ENCODE results near the gene DBET.
A peak's percentile ranks its signal among the peaks of the same experiment; 100 is the strongest.
"Not testable (repeated sequence)": the region's sequence is repeated elsewhere in the genome, so short reads cannot be mapped to it uniquely, and the experiment has no call there.

The DBET gene

GRCh38 chr4:190064342-190064741 lies at the start of gene DBET:
Gene DBET, plus strand, starts transcription at chr4:190064502.
- DNase-seq = not testable (repeated sequence)

GRCh38 chr4:190014771-190015537 lies 49.3 kb upstream of the DBET start:
- peak; percentile 10 for DNase-seq

- no peak for DNase-seq
Observed at GRCh38 chr4:190015538-190016368, 48.5 kb upstream of the DBET start.

GRCh38 chr4:190016369-190017289 lies 47.7 kb upstream of the DBET start:
- no peak for DNase-seq

GRCh38 chr4:190017357-190018200 lies 46.7 kb upstream of the DBET start:
- DNase-seq = no peak

GRCh38 chr4:190018201-190018920 lies 45.9 kb upstream of the DBET start:
- no peak for DNase-seq

- no peak for DNase-seq
Observed at GRCh38 chr4:190019023-190019858, 45.1 kb upstream of the DBET start.

- DNase-seq = not testable (repeated sequence)
Observed at GRCh38 chr4:190019859-190020463, 44.3 kb upstream of the DBET start.

- peak; percentile 5 for DNase-seq
Observed at GRCh38 chr4:190020790-190021717, 43.2 kb upstream of the DBET start.

GRCh38 chr4:190021973-190022372 lies 42.3 kb upstream of the DBET start:
- not testable (repeated sequence) for DNase-seq

- not testable (repeated sequence) for DNase-seq
Observed at GRCh38 chr4:190022614-190023281, 41.6 kb upstream of the DBET start.

- DNase-seq = not testable (repeated sequence)
Observed at GRCh38 chr4:190027156-190027555, 37.1 kb upstream of the DBET start, which contains the start of gene FRG2. Gene FRG2, minus strand, starts transcription at chr4:190027256. Its CDS starts 52 bp downstream, at chr4:190027204.

GRCh38 chr4:190031264-190031663 lies 33.0 kb upstream of the DBET start:
- DNase-seq = not testable (repeated sequence)

- DNase-seq = peak; percentile 27
Observed at GRCh38 chr4:190037704-190038388, 26.5 kb upstream of the DBET start.

GRCh38 chr4:190040873-190041272 lies 23.4 kb upstream of the DBET start:
- not testable (repeated sequence) for DNase-seq

GRCh38 chr4:190047627-190048026 lies 16.7 kb upstream of the DBET start:
- not testable (repeated sequence) for DNase-seq

Measured in CD4-positive, alpha-beta T cell treated with Interleukin-10 for 1 hour (primary cell).